ENCODE measurements around the gene PCBD2.

- TF ChIP-seq CTCF (IDR thresholded peaks at IDR 0.05; ENCODE audit: borderline replicate concordance, extremely low read depth, low read length, poor library complexity, severe bottlenecking) (no peak), EZH2 (IDR thresholded peaks at IDR 0.05; ENCODE audit: borderline replicate concordance, low read depth, low read length, severe bottlenecking) (no peak)
Measured at GRCh38 chr5:134945041-134945440, 40.1 kb downstream of the PCBD2 start.

All from DND-41 (cell line).